GM21526 (cell line): Measurements from ENCODE around the gene CNIH3.

Source experiments
- ATAC-seq: cut with Tn5 transposase; IDR thresholded peaks from one replicate; pipeline ENCODE4 v1.9.1; 2021; ENCODE audit warnings: moderate library complexity; ENCODE audit not compliant: unreplicated experiment, low FRiP score

The CNIH3 gene

DNA sequence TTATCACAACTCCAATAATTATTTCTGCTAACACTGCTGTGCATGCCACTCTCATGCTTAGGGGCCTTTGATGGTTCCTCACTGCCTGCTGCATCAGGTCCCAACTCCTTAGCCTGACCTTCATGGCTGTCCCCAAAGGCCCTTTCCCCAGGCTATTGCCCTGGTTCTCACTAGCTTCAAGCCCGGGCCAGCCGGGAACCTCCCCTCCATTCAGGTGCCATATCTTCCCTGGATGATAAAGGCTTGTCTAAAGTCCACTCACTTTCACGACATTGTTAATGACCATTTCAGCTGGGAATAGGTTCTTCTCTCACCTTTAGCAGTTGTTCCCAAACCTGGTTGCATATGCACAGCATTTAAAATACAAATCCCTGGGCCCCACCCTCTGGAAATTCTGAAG, 95.8 kb downstream of the CNIH3 start:
- no peak for ATAC-seq

DNA sequence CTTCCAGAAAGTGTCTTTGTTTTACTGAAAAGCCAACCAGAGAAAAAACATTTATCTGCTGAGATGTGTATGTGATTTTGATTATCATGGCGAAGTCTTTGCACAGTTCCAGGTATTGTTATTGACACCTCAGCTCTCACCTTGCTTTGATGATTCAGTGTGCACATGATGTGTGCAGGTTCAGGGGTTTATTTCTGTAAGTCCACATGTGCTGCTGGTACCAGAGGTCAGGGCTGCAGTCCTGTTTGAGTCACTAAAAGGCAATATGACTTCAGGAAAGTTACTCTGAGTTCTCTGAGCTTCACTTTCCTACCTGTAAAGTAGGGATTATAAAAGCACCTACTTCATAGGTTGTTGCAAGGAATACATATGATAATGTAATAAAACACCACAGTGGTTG, 97.1 kb downstream of the CNIH3 start:
- ATAC-seq: no peak

DNA sequence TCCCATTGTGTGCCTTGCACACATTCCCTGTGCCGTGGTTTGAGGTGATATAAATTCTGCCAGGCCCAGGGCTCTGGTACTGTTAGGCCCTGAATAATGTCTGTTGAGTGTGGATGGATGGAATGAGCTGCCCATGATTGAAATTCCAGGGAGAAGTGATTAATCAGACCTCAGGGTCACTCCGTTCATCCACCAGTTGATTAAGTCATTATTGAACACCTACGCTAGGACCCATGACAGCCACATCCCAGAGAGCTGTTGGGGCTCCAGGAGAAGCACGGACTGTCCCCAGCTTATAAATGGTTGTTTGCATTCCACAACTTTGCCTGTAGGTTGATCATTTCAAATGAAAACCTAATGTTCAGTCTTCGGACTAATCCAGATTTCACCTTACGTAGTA, 98.4 kb downstream of the CNIH3 start:
- ATAC-seq: no peak

DNA sequence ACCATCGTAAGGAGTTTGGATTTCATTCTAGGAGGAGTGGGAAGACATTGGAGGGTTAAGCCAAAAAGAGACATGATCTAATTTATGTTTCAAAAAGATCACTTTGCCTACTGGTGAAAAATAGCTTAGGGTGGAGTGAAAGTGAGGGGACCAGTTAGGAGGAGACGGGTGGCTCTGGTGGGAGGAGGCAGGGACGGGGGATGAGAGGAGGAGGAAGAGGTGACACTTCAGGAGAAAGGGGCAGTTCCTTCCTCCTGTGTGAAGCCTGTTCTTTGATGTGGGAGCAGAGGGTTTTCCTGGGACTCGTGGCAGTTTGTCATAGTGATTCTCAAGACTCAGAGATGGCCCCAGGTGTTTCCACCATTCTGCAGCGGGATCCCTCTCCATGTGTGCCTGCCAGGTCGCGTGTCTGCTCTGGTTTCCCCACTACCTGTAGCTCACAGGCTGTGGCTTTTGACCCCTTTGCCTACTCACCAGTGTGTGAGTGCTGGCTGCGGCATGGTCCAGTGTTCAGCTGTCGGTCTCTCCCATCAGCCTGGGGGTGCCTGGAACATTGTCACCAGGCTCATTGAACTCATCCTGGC, 102.4 kb downstream of the CNIH3 start:
- ATAC-seq: no peak

DNA sequence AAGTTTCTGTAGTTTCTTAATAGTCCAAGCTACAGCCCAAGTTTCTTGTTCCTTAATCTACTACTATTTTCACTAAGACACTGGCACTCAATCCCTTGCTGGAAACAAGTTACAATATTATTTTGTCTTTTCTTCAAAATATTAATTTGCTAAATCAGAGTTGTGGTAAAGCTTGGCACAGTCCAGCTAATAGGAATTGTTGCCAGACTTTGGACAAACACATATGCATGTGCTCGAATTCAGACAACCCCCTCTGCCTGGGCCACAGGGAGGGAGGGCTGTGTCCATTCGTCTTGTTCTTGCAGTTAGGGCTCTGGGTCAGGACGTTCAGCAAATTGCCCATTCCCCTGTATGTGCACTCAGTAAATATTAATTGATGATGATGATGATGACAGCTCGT, 103.6 kb downstream of the CNIH3 start:
- ATAC-seq: no peak

DNA sequence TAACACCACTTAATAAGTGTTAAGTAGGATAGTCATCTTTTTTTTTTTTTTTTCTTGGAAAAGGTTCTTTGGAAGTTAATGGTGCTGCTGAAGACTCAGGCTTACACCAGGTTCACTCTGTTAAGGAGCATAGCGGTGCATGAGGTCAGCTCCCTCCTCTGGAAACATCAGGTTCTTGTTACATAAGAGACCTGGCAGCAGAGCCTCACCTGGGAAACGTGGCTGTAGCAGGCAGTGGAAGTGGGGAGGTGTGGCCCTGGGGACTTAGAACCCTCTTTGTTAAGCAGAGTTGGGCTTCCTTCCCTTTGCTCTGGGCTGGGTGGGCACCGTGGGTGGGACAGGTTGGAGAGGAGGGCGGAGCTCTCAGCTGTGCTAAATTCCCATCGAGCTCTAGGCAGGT, 104.1 kb downstream of the CNIH3 start:
- ATAC-seq: no peak

DNA sequence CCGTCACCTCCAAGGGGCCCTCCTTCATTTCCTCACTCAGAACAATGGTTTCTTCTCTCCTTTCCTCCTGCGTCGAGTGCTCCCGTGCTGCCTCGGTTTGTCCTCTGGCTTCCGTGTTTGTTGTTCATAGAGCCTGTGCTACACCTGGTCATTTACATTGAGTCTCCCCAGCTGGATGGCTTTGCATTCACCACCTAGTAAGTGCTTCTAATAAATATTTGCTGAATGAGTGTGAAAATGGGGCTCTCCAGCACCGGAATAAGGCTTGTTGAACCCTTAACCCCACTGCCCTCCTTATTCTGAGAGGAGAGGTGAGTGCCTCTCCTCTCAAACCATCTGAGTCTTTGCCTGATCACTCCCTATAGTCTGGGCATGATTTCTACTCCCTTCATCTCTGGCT, 104.9 kb downstream of the CNIH3 start:
- no peak for ATAC-seq

DNA sequence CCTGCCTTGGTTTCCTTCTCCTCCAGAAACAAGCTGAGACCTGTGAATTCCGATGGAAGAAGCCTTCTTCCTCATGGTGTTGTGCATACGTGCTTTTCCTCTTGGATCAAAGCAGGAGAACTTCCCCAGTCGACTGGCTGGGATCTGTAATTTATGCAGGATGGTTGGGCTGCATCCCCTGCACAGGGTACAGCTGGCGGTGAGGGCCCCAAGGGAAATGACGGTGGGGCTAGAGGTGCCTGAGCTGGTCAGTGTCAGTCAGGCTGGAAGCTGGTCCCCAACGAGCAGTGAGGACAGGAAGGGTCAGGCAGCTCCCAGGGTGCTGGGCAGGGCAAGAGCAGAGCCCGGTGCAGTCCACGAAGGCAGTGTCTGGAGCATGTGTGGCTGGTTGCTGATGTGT, 106.7 kb downstream of the CNIH3 start:
- ATAC-seq: no peak

DNA sequence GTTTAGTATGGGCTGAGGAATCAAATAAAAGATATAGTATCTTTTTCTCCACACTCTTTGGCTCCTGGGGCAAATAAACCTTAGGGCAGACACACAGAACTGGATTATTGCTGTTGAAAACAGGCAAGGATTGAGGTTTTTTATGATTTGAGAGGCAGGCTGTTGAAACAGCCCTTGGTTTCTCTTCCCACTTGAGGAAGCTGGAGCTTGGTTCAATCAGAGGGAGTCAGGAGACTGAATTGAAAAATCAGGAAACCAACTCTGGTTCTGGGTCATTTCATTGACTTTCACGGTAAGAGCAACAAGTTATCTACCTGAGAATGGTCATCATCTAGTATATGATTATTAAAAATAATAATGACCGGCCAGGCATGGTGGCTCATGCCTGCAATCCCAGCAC, 108.4 kb downstream of the CNIH3 start:
- no peak for ATAC-seq

DNA sequence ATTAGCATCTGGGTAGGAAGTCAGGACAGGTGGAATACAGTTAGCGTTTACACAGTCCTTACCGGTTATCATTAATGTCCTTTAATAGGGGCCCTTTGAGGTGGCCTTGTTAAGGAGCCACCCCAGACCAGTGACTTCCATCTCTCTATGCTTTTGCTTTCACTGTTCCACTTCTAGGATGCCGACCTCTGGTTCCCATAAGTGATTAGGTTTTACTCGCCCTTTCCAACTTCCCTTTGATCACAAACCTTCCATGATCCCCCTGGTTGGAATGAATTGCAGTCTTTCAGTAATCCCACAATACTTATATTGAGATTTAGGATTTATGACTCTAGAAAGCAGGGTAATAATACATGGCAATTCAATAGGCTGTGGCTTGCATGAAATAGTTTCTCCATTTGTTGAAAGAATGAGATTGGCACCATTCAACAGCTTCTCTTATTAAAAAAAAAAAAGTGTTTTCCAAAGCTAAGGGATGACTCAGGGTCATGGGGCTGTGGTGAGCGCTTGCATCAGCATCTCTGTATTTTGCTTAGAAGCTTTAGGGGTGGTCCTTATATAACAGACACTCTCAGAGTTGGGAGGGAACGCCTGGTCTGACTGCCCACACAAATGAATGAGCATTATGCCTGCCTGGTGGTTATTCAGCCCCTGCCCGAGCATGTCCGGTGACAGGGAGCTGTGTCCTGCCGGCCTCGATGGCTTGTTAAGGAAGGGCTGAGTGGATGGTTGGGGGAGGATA, 110.5 kb downstream of the CNIH3 start:
- no peak for ATAC-seq

DNA sequence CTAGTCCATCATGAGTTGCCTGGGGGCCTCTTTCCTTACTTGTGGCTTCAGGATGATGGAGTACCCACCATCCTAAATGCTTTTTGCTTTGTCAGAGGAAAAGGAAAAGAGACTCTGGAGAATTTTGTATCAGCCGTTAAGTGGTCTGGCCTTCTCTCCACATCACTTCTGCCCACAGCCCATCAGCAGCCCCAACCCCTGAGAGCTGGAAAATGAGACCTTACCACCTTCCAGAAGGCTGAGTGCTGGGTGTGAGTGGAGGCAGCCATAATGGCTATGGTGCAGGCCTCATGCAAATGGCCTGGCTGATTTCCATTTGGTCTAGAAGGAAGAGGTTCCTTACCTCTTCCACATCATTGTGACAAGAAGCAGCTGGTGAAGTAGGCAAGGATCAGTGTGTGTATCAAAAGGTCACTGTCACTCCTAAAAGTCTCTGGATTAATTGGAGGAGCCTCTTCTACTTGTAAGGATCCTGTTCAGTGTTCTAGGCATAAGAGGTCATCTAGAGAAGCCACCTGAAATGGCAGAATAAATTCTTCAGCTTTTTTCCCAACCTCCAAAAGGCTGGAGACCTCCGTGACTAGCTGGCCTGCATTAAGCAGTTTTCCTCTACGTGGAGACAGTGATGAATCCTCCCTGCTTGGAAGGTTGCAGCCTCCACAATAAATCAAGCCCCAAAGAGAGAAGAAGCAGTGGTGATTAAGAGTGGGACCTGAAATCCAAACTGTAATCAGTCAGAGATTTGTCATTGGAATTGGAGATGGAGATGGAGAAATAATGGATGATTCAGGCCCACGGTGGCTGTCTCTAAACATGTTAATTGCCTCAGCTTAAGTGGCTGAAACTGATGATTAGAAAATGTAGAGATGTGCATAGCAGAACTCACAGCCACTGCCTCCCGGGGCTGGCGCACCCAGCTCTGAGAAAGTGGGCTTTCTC, 111.5 kb downstream of the CNIH3 start:
- ATAC-seq: no peak

DNA sequence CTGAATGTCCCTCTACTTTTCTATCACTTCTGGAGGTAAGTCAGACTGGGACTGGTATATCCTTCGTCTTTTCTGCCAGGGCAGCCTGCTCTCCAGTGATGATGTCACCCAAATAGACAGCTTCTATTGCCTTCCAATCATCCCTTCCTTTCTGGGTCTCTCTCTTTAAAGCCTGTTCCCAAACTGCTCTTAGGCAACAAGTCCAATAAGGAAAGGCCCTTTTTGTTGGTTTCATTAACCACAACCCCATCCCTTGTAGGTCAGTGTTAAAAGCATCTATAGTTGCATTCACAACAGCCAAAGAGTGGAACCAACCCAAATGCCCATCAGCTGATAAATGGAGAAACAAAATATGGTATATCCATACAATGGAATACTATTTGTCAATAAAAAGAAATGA, 114.4 kb downstream of the CNIH3 start:
- ATAC-seq: no peak

DNA sequence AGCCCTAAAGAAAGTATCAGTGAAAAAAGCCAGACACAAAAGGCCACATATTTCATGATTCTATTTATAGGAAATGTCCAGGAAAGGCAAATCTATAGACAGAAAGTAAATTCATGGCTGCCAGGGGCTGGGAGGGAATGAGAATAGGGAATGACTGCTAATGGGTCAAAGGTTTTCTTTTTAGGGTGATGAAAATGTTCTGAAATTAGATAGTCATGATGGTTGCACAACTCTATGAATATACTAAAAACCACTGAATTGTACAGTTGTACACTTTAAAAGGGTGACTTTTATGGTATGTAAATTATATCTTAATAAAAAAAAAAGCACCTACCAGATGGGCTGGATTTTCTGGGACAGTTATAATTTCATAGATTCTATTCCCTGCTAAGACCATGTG, 114.8 kb downstream of the CNIH3 start:
- ATAC-seq: no peak

DNA sequence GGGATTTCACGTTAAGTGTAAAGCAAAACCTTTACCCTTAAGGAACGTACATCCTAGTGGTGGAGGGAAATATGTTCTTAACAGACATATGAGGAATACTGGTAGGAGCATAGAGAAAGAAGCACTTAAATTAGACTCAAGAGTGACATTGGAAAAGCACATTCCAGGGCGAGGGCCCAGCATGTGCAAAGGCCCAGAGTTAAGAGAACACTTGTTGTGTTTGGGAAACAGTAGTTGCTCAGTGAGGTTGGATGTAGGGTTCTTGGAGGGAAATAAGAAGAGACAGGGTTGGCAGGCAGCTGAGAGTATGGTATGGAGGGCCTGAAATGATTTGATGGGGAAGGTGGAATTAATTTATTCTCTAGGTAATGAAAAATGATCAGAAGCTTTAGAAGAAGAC, 115.5 kb downstream of the CNIH3 start:
- no peak for ATAC-seq

DNA sequence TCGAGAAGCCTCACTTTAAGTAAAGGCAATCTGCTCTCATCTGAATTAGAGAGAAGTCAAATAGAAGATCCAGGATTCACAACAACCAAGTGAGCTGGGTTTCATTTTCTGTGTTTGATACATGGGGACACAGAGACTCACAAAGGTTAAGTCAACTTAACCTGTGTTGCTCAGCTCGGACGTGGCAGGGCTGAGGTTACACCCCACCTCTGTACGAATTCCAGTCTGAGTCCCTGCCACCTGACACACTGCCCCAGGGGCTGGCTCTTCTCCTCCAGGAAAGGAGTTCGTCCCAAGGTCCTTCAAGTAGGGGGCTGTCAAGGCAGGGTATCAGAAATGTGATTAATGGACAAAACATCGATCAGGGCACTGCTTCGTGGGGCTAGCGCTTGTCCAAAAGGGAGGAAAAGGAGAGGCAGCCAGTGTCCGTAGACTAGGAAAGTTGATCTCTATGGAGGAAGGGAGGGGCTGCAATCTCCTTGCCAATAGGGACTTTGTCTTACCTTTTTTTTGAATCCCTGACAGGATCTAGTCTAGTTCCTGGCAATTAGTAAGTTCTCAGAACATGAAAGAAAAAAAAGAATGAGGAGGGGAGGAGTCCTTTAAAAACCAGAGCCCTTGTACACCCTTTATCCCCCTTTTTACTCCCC, 116.4 kb downstream of the CNIH3 start:
- ATAC-seq: no peak

DNA sequence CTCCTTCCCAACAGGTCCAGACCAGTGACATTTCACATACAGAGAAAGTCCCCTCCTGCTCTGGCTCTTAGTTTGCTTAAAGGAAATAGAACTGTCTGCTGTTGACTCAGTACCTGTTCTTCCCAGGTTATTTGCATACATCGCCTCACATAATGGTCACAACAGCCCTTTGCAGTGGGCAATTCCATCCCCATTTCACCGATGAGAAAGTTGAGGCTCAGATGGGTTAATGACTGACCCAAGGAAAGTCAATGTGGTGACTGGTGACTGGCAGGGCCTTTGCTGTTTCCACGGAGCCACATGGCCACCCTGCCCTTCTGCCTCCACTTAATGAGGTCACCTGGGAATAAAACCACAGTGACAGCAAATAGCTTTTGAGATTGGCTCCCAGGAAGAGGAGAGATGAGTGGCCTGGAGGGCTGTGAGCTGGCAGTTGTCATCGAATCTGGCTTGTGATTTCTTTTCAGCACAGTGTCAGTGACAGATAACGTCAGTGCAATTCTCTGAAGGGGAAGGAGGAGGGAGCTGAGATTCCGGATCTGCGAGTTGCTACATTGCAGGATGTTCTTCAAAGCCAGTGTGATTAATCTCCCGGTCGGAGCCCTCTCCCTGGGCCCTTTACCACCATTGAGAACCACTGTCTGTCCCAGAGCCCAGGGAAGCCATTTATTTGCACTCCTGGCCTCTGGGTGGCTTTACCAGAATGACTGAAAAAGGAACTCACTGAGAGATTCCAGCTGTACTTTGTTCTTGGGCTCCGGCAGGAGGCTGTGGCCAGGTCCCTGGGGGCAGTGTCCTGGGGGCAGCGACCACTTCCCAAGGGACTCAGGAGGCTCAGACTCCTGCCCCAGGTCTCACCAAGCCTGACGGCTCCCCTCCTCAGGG, 117.2 kb downstream of the CNIH3 start:
- ATAC-seq: peak; percentile 56

DNA sequence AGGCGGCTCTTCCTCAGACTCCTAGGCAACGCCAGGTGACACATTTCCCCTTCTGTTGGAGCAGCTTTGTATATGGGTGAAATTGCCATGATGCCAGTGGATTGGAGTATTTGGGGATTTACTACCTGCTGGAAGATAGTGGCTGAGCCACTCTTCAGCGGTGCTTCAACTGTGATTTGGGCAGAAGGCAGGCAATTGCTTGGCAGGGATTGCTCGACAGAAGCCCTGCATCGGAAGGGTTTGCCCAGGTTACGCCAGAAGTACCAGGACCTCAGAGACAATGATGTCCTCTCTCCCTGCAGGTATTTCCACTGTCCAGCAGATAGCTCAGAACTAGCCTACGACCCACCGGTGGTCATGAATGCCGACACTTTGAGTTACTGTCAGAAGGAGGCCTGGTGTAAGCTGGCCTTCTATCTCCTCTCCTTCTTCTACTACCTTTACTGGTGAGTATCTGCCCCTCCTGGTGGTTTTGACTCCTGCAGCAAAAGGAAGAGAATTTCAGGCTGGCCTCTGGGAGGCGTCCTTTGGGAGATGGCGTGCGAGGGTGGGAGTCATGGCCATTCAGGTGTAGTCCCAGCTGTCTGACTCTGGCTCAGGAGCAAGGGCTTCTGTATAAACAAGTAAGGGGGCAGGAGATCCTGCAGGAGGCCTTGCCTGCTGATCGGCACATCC, 118.3 kb downstream of the CNIH3 start:
- ATAC-seq: no peak

DNA sequence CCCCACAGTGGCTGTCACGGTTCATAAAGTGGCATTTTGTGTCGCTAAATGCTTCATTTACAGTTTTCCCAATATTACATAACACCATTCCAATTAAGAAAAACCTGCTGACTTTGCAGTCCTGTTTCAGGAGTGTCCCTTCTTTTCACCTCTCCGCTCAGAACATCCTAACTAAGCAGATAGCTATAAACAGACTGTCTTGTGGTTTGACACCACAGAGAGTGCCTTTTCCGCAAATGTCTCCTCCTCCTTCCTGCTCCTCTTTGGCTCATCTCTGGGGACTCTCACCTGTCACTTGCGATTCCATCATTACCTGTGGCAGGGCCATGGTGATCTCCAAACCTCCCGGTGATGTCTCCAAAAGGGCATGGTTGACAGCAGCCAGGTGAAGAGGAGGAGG, 119.0 kb downstream of the CNIH3 start:
- ATAC-seq: no peak

DNA sequence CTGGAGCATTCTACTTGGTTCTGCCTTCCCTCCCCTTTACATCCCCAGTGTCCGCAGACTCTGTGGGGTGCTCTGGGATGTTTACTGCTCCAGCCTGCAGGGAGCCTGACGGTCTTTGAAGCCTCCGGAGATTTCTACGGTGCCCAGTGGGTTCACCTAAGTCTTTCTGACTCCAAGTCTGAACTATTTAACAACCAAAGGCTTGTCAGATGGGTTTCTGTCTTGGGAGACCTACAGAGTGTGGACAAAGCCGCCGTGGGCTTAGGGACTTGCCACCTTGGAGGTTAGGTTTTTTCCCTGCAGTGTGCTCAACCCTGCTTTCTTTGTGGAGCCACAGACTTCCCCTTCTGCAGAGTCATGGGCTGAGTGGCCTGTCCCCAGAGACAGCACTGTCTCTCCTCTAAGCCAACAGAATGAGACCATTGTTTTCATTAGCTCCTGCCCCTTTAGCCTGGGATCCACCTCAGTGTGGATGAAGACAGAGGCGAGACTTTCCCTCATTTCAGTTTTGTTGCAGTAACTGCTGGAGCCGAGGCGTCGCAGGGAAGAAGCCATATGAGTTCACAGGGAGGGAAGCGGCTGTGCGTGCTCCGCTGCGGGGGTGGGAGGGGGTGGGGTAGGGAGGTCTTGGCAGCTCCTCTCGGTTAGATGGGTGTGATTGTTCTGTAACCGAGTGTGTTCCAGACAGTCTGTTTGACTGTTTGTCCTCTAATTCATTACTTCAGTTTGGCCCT, 120.7 kb downstream of the CNIH3 start:
- ATAC-seq: peak; percentile 37
